ENCODE data around the gene PLK5.

Gene PLK5

GRCh38 chr19:1505991-1506881 is 17.6 kb upstream of the PLK5 start:
- H3K27me3 ChIP-seq (ENCODE audit: control insufficient read depth, insufficient read depth, low read length), result no peaks in the 10 kb centered on the region
- H3K4me1 ChIP-seq, result peaks cover 2% of the 10 kb centered on the region
- H3K4me2 ChIP-seq (ENCODE audit: low read length), result no peak overlapping the region
- no peak overlapping the region for H3K4me3 ChIP-seq (ENCODE audit: low read depth, low read length)
- H3K27ac ChIP-seq, result no peak overlapping the region
- no peak for TF ChIP-seq CTCF (IDR thresholded peaks at IDR 0.05)
- H3K9me3 ChIP-seq (ENCODE audit: control insufficient read depth, low read length), result no peaks in the 10 kb centered on the region
- no peak overlapping the region for H2AFZ ChIP-seq
- no peaks in the 10 kb centered on the region for H3K36me3 ChIP-seq (ENCODE audit: control insufficient read depth, insufficient read depth, low read length)
- H3K9ac ChIP-seq, result no peak overlapping the region
- no peaks in the 10 kb centered on the region for H3K79me2 ChIP-seq

GRCh38 chr19:1507192-1507660 is 16.7 kb upstream of the PLK5 start:
- Histone ChIP-seq H3K27ac (no peak overlapping the region), H3K9me3 (ENCODE audit: control insufficient read depth, low read length) (no peaks in the 10 kb centered on the region), H3K9ac (no peak overlapping the region), H3K4me2 (ENCODE audit: low read length) (peak overlapping the region; percentile 95), H3K79me2 (no peaks in the 10 kb centered on the region), H2AFZ (no peak overlapping the region), H3K36me3 (ENCODE audit: control insufficient read depth, insufficient read depth, low read length) (no peaks in the 10 kb centered on the region), H3K4me3 (ENCODE audit: low read depth, low read length) (peak overlapping the region; percentile 58), H3K27me3 (ENCODE audit: control insufficient read depth, insufficient read depth, low read length) (no peaks in the 10 kb centered on the region), H3K4me1 (peaks cover 2% of the 10 kb centered on the region)
- no peak for TF ChIP-seq CTCF (IDR thresholded peaks at IDR 0.05)

GRCh38 chr19:1507763-1508506 is 15.9 kb upstream of the PLK5 start:
- peaks cover 2% of the 10 kb centered on the region for H3K4me1 ChIP-seq
- H2AFZ ChIP-seq, result peak overlapping the region; percentile 93
- no peaks in the 10 kb centered on the region for H3K36me3 ChIP-seq (ENCODE audit: control insufficient read depth, insufficient read depth, low read length)
- H3K4me2 ChIP-seq (ENCODE audit: low read length), result peak overlapping the region; percentile 95
- no peak for TF ChIP-seq CTCF (IDR thresholded peaks at IDR 0.05)
- no peaks in the 10 kb centered on the region for H3K79me2 ChIP-seq
- H3K27ac ChIP-seq, result peak overlapping the region; percentile 39
- H3K27me3 ChIP-seq (ENCODE audit: control insufficient read depth, insufficient read depth, low read length), result no peaks in the 10 kb centered on the region
- H3K9me3 ChIP-seq (ENCODE audit: control insufficient read depth, low read length), result no peaks in the 10 kb centered on the region
- H3K9ac ChIP-seq, result no peak overlapping the region
- peak overlapping the region; percentile 58 for H3K4me3 ChIP-seq (ENCODE audit: low read depth, low read length)

GRCh38 chr19:1508507-1508856 is 15.4 kb upstream of the PLK5 start:
- TF ChIP-seq CTCF (IDR thresholded peaks at IDR 0.05), result no peak

More at GRCh38 chr19:1508507-1508856, 15.4 kb upstream of the PLK5 start:
- no peaks in the 10 kb centered on the region for H3K79me2 ChIP-seq
- H2AFZ ChIP-seq, result no peak overlapping the region
- H3K36me3 ChIP-seq (ENCODE audit: control insufficient read depth, insufficient read depth, low read length), result no peaks in the 10 kb centered on the region
- H3K27ac ChIP-seq, result no peak overlapping the region
- no peaks in the 10 kb centered on the region for H3K9me3 ChIP-seq (ENCODE audit: control insufficient read depth, low read length)
- peaks cover 2% of the 10 kb centered on the region for H3K4me1 ChIP-seq
- peak overlapping the region; percentile 18 for H3K4me2 ChIP-seq (ENCODE audit: low read length)
- H3K27me3 ChIP-seq (ENCODE audit: control insufficient read depth, insufficient read depth, low read length), result no peaks in the 10 kb centered on the region
- H3K9ac ChIP-seq, result no peak overlapping the region
- H3K4me3 ChIP-seq (ENCODE audit: low read depth, low read length), result no peak overlapping the region
